ELR (cell line): ENCODE data around the gene SIM2.
A peak's percentile ranks its signal among the peaks of the same experiment; 100 is the strongest.

Source experiments
- DNase-seq: peaks from one replicate; pipeline ENCODE4 v3.0.0-alpha.2; 2015; ENCODE audit warnings: low read depth

Gene SIM2

DNA sequence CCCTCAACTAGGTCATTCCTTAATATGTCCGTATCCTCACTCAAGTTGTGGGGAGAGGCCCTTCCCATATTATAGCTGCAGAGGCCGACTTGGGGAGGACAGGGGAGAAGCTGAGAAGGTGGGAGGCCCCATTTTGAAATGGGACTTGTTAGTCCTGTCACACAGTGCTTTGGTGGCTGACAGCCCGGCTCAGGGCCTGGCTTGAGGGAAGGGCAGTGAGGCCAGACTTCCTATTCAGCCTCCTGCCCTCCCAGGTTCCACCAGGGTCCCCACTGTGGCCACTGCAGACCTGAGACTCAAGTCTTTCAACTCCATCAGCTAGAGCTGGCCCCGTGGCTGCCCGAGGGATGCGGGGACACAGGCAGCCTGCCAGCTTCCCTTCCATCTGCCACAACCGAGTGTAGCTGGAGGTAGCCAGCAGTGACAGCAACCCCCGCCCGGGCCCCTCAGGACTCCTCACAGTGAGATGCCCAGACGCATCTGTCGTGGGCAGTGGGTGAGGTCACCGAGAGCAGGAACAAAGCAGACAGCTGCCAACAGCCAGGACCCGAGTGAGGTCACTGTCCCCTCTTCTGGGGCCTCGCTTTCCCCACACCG, 36.9 kb downstream of the SIM2 start:
- no peak for DNase-seq

DNA sequence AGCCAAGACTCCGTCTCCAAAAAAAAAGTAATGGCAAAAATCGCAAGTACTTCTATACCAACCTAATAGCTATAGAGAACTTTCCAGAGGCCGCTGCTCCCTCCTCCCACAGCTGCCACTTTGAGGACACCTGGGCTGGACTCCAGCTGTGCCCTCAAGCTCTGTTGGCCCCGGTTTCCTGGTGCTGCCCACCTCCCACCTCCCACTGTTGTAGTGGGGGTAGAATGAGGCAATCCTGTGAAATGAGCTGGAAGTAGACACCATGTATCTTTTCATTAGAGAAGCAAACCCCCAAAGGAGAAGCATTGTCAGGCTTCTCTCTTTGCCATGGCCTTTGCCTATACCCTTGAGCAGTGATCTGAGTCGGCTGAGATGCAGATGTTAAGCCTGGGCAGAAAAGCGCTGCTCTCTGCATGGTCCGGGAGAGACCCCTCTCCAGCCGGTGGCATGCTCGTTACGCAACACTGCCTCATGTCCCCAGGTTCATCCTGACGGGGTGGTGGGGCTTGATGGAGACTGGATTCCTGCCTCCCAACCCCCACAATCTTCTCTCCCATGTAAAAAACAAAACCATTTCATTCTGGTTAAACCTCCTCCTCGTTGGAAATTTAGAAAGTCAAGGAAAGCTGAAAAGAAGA, 39.7 kb downstream of the SIM2 start:
- DNase-seq: no peak

DNA sequence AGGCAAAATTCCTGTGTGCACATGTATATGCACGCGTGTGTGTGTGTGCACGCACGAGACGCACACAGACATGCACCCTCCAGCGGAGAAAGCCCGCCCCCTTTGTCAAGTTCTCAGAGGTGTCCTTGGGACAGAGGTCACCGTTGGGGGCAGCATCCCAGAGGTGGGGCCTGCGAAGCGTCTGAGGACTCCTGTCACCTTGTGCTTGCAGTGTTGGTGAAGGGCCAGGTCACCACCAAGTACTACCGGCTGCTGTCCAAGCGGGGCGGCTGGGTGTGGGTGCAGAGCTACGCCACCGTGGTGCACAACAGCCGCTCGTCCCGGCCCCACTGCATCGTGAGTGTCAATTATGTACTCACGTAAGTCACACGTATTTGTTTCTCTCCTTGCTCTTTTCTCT, 42.6 kb downstream of the SIM2 start:
- no peak for DNase-seq

- no peak for DNase-seq
These were observed 44.1 kb downstream of the SIM2 start for GRCh38 chr21:36743008-36743407.

- no peak for DNase-seq
These were observed 44.5 kb downstream of the SIM2 start for GRCh38 chr21:36743446-36743845.

GRCh38 chr21:36744190-36744559, 45.3 kb downstream of the SIM2 start:
- no peak for DNase-seq

DNA sequence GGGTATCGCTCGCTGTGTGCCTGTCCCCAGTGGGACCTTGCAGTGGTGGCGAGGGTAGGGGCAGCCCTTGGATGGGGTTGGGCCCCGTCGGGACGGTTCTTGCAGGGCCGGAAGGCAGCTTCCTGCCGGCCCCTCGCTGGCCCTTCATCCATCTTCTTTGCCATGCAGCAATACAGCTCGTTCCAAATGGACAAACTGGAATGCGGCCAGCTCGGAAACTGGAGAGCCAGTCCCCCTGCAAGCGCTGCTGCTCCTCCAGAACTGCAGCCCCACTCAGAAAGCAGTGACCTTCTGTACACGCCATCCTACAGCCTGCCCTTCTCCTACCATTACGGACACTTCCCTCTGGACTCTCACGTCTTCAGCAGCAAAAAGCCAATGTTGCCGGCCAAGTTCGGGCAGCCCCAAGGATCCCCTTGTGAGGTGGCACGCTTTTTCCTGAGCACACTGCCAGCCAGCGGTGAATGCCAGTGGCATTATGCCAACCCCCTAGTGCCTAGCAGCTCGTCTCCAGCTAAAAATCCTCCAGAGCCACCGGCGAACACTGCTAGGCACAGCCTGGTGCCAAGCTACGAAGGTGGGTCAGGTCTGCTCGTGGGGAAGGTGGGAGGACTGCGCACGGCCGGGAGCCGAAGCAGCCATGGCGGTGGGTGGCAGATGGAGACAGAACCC, 45.8 kb downstream of the SIM2 start:
- DNase-seq: no peak

DNA sequence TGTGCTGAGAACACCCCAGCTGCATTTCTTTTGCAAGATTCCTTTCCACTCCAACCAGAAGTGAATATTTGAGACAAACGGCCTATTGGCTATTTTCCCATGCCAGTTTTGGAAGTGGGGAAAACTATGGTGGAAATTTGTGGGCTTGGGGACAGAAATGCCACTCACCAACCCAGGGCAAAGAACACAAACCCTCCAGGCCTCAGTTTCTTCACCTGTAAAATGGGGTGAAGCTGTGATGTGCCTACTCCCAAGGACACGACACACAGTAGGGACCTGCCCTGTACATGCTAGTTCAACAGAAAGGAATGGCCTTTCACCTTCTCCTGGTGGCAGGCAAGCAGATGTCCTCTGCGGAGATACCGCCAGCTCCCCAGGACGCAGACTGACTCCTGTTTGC, 46.5 kb downstream of the SIM2 start:
- no peak for DNase-seq

DNA sequence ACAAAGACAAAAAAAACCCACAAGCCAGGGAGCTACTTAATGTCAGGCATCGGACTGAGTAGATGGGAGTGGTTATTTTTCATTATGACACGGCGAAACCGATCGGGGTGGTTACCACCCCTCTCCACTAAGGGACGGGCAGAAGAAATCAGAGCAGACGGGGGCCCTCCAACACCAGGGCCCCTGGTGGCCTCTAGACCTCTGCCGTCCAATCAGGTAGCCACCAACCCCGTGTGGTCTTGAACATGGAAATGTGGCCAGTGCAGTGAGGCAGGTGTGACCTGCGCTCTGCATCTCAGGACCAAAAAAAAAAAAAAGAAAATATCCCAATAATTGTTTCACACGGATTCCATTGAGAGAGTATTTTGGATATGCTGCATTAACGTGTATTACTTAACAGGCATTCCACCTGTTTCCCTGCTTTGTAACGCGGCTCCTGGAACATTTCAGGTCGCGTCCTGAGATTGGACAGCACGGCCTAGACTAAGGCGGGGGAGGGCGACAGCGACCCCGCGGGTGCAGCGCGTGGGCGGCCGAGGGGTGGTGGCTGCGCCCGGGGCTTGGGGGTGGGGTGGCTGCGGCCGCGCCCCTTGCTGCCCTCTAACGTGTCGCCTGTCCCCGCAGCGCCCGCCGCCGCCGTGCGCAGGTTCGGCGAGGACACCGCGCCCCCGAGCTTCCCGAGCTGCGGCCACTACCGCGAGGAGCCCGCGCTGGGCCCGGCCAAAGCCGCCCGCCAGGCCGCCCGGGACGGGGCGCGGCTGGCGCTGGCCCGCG, 48.3 kb downstream of the SIM2 start:
- DNase-seq: no peak

DNA sequence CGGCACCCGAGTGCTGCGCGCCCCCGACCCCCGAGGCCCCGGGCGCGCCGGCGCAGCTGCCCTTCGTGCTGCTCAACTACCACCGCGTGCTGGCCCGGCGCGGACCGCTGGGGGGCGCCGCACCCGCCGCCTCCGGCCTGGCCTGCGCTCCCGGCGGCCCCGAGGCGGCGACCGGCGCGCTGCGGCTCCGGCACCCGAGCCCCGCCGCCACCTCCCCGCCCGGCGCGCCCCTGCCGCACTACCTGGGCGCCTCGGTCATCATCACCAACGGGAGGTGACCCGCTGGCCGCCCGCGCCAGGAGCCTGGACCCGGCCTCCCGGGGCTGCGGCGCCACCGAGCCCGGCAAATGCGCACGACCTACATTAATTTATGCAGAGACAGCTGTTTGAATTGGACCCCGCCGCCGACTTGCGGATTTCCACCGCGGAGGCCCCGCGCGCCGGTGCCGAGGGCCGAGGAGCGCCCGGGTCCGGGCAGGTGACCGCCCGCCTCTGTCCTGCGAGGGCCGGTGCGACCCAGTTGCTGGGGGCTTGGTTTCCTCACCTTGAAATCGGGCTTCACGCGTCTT, 49.0 kb downstream of the SIM2 start:
- DNase-seq: peak; percentile 51

DNA sequence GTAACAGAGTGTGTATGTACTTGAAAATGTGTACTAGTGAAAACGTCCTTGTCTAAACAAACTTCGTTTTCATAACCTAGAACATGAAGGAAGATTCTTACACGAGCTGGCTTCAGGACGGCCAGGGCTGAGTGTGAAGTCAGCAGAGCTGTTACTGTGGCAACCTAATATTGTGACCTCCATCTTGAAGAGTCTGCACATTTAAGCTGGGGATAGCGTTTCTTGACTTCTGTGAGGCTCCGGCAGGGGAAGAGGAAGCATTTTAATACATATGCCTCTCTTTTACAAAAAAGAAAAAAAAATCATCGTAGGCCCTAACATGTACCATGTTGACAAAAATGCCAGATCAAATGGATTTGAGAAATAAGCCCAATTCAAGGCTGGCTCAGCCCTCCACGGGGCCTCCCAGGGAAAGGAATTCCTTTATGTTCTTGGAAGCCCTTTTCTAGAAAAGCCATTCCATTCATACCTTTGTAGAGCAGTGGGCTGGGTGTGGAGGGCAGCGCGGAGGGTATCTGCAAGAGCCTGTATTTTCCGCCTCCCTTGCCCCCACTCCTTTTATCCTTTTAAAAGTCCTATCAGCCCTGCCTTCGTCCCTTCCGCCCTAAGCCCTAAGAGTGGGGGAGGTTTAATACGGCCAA, 51.1 kb downstream of the SIM2 start:
- no peak for DNase-seq

GRCh38 chr21:36750576-36750959, 51.7 kb downstream of the SIM2 start:
- no peak for DNase-seq

GRCh38 chr21:36751383-36751782, 52.5 kb downstream of the SIM2 start:
- DNase-seq: no peak

DNA sequence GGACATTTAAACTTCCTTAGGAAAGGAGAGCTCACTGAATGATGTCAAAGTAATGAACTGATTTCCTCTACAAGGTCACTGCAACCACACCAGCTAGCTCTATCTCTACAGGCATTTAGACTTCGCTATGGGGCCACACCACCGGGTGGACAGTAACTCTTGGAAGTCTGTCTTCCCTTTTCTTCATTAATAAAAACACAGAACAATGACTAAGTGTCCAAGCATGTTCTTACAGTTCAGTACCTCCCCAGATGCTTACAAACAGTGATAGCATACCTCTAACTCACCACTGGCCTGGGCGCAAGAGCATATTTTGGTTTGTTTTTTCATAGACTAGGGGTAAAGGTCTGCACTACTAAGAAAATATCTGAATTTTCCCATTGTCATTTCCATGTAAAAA, 54.6 kb downstream of the SIM2 start:
- DNase-seq: peak; percentile 70

DNA sequence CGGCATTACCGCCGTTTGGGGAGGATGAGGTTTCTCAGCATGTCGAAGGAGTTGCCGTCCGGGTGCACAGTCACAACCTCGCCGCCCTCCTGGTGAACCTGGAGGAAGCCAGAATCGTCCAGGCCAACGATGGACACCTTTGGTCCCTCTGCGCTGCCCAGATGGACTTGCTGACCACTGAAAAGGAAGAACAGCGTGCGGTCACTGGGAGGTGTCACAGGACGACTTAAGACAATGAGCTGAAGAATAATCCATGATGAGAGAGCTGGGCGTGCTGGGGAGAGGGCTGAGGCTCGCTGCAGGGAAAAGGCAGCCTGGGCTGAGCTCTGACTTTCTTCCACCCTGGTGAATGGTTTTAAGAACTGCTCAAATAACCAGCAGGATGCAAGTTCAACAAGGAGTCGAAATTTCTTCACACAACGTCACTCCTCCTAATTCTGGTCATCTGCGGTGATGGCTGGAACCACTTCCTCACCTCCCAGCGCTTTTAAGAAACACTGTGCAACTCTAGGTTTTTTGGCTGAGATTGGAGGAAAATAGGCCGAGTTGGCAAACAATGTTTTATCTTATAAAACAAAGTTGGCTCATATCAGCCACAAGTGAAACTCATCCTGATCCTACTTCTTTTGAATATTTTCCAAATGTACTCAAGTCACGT, 55.5 kb downstream of the SIM2 start:
- DNase-seq: no peak

- peak; percentile 47 for DNase-seq
These were observed 57.6 kb downstream of the SIM2 start for GRCh38 chr21:36756527-36756926.

GRCh38 chr21:36757196-36757595, 58.3 kb downstream of the SIM2 start:
- DNase-seq: no peak

DNA sequence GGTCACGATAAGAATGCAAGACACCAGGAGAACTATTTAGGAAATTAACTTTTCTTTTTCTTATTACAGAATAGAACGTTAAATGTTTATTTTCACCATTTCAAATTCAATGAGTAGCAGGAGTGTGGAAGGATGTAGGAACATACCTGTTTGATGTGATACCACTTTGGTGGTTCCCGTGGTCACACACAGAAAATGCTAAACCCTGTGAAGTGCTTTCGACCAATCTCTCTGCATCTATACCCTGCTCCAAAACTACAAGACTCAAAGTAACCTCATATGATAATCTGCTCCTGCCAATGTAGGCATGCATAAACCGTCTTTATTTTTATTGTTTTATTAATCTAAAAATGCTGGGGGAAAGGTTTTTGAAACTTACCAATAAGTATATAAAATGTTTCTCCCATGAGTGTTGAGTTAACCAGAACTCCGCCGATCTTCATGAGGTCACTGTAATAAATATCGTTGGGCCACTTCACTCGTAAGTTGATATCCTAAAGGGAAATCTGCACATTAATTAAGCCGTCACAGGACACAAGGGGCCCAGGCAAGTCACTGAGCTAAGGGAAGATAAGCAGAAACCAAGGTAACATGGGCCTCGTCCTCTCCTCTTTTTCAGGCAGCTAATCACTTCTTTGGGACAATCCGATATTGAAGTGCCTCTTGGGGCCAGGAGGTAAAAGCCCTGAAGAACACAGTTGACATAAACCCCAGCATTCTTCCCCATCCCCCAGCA, 60.6 kb downstream of the SIM2 start:
- no peak for DNase-seq

- DNase-seq: no peak
These were observed 62.8 kb downstream of the SIM2 start for GRCh38 chr21:36761685-36762084.

GRCh38 chr21:36762642-36763041, 63.7 kb downstream of the SIM2 start:
- DNase-seq: no peak

GRCh38 chr21:36763305-36763704, 64.4 kb downstream of the SIM2 start:
- DNase-seq: no peak
